Measurements from ENCODE around the gene TCTA. TPM values are rescaled to one million over a fixed set of nuclear protein-coding genes. Genes with fewer than 3 reads are reported as not detected.

The TCTA gene
- total RNA-seq, 6 experiments from 2014 or later: 45.5 to 58.7 (median 49.9) TPM

GRCh38 chr3:49416867-49417266 lies 4.6 kb downstream of the TCTA start:
- Mint-ChIP-seq H3K36me3 (ENCODE audit: low read depth) (peaks cover 43% of the 10 kb centered on the region), H3K27me3 (ENCODE audit: insufficient read depth) (peaks cover 3% of the 10 kb centered on the region; the same call in 1 of the 2 replicates), H3K27ac (peak overlapping the region; percentile 17), H3K9me3 (no peaks in the 10 kb centered on the region), H3K4me1 (ENCODE audit: low read depth) (peaks cover 51% of the 10 kb centered on the region), H3K4me3 (no peak overlapping the region)
- no peak for DNase-seq
- TF ChIP-seq, protein P1, sequence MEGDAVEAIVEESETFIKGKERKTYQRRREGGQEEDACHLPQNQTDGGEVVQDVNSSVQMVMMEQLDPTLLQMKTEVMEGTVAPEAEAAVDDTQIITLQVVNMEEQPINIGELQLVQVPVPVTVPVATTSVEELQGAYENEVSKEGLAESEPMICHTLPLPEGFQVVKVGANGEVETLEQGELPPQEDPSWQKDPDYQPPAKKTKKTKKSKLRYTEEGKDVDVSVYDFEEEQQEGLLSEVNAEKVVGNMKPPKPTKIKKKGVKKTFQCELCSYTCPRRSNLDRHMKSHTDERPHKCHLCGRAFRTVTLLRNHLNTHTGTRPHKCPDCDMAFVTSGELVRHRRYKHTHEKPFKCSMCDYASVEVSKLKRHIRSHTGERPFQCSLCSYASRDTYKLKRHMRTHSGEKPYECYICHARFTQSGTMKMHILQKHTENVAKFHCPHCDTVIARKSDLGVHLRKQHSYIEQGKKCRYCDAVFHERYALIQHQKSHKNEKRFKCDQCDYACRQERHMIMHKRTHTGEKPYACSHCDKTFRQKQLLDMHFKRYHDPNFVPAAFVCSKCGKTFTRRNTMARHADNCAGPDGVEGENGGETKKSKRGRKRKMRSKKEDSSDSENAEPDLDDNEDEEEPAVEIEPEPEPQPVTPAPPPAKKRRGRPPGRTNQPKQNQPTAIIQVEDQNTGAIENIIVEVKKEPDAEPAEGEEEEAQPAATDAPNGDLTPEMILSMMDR (IDR thresholded peaks at IDR 0.05): no peak

DNA sequence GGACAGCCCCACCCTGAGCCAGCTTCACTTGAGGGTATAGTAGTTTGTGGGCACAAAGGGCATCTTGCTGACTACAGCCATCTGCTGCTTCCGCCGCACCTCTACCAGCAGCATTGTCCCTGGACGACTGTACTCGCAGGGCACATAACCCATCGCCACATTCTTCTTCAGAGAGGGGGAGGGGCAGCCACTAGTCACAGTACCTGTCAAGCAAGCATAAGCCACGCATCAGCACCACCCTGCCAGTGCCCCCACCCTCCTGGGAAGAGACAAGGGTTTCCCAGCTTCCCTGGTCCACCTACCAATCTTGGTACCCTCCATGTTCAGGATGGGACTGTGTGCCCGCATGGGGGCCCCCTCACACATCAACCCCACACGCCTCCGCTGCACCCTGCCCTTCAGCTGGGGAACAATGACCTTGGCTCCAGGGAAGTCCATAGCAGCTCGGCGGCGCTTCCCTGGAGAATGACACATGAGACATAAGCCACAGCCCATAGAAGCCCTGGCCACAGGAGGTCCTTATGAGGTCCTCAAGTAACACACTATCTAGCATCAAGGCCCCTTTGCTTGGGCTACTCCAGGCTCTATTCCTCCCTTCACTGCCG lies 5.4 kb downstream of the TCTA start:
- peaks cover 41% of the 10 kb centered on the region for H3K36me3 Mint-ChIP-seq (ENCODE audit: low read depth)
- H3K9me3 Mint-ChIP-seq: no peaks in the 10 kb centered on the region
- H3K27ac Mint-ChIP-seq: peak overlapping the region; percentile 67
- no peak overlapping the region for H3K4me3 Mint-ChIP-seq
- peaks cover 2% of the 10 kb centered on the region; the same call in 1 of the 2 replicates for H3K27me3 Mint-ChIP-seq (ENCODE audit: insufficient read depth)
- no peak for DNase-seq
- TF ChIP-seq, protein P1 (IDR thresholded peaks at IDR 0.05): no peak
- peaks cover 51% of the 10 kb centered on the region for H3K4me1 Mint-ChIP-seq (ENCODE audit: low read depth)

DNA sequence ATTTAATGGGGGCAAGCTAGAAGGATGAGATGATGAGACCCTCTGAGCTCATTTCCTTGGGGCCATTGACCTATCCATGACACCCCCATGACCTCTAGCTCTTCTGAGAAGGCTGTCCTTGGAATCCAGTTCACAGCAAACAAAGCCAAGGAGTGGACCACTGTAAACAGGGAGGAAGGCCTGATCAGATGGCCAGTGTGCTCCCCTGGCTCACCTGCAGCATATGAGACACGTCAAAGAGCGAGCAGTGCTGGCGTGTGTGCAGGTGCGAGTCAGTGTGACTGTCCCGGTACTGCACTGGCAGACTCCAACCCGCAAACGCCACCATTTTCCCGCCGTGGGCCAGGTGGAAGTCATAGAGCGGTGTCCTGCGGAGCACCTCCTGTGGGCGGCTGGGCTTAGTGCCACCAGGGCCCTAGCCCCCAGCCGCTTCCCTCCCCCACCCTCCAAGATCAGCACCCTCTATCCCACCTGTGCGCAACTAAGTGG lies 9.7 kb downstream of the TCTA start:
- no peak for DNase-seq
- peaks cover 2% of the 10 kb centered on the region; the same call in 1 of the 2 replicates for H3K27me3 Mint-ChIP-seq (ENCODE audit: insufficient read depth)
- peaks cover 28% of the 10 kb centered on the region for H3K36me3 Mint-ChIP-seq (ENCODE audit: low read depth)
- peaks cover 32% of the 10 kb centered on the region for H3K4me1 Mint-ChIP-seq (ENCODE audit: low read depth)
- H3K27ac Mint-ChIP-seq: peak overlapping the region; percentile 94
- no peaks in the 10 kb centered on the region for H3K9me3 Mint-ChIP-seq
- no peak overlapping the region for H3K4me3 Mint-ChIP-seq
- TF ChIP-seq, protein P1 (IDR thresholded peaks at IDR 0.05): no peak

GRCh38 chr3:49422379-49423248 lies 10.4 kb downstream of the TCTA start, which contains the start of gene AMT:
TSS of gene AMT (minus strand) at chr3:49422473. CDS start at chr3:49422450, 23 bp downstream.
- peak within 1 kb of the TSS; percentile 94 for H3K27ac Mint-ChIP-seq
- no peak for DNase-seq
- no peaks in the 10 kb centered on the region for H3K9me3 Mint-ChIP-seq
- peaks cover 26% of the 10 kb centered on the region for H3K36me3 Mint-ChIP-seq (ENCODE audit: low read depth)
- peaks cover 2% of the 10 kb centered on the region; the same call in 1 of the 2 replicates for H3K27me3 Mint-ChIP-seq (ENCODE audit: insufficient read depth)
- TF ChIP-seq, protein P1 (IDR thresholded peaks at IDR 0.05): no peak
- peaks cover 32% of the 10 kb centered on the region for H3K4me1 Mint-ChIP-seq (ENCODE audit: low read depth)
- no peak within 1 kb of the TSS for H3K4me3 Mint-ChIP-seq

DNA sequence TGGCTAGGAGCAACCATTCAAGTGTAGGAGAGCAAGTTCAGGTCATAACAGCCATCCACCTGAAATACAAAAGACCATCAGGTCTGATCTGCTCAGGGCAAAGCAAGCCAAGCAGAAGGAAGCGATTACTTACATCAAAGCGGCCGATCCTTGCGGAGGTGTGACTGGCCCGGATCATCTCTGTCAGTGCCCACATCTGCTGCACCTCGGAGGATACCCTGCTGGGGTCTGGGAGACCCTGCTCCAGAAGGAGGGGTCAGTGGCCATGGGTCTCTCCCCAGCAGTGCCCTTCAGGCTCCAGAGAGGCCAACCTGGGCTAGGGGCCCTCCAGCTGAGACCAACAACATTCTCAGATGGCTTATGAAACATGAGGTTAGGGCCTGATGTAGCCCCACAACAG lies 12.6 kb downstream of the TCTA start:
- Mint-ChIP-seq H3K27me3 (ENCODE audit: insufficient read depth) (peaks cover 5% of the 10 kb centered on the region), H3K4me1 (ENCODE audit: low read depth) (peaks cover 43% of the 10 kb centered on the region), H3K9me3 (no peaks in the 10 kb centered on the region), H3K36me3 (ENCODE audit: low read depth) (peaks cover 22% of the 10 kb centered on the region; the same call in 1 of the 2 replicates), H3K4me3 (no peak overlapping the region), H3K27ac (no peak overlapping the region)
- no peak for DNase-seq
- TF ChIP-seq, protein P1 (IDR thresholded peaks at IDR 0.05): no peak
